Right lobe of liver (tissue), 6 donors: ENCODE results near the gene CBX3. TPM values are rescaled to one million over a fixed set of nuclear protein-coding genes. Genes with fewer than 3 reads are reported as not detected.

ENCODE experiments used
- ATAC-seq, 4 donors: fragments of 200-7000 bp; cut with Tn5 transposase; one replicate each; pipeline ENCODE4 v1.9.1; 2020; ENCODE audit warnings: mild to moderate bottlenecking in 4 of 4, moderate library complexity in 4 of 4
- DNase-seq, 3 donors: peaks; one replicate each; pipeline ENCODE4 v3.0.0-alpha.2; 2020
- H3K27ac ChIP-seq, 3 donors: fragments of 200-600 bp; one replicate each; pipeline ENCODE4 v1.8.0; 2022
- H3K27me3 ChIP-seq, 2 donors: fragments of 200-600 bp; one replicate each; pipeline ENCODE4 v1.8.0; 2022
- H3K36me3 ChIP-seq, 4 donors: fragments of 200-600 bp; sonication (generic) in 1 of 4; one replicate each; pipeline versions ENCODE4 v1.5.1 to v1.8.0; 2017 to 2022; ENCODE audit warnings: control low read depth in 1 of 4
- H3K4me1 ChIP-seq, 4 donors: fragments of 200-600 bp; sonication (generic) in 1 of 4; one replicate each; pipeline versions ENCODE4 v1.5.1 to v1.8.0; 2017 to 2022; ENCODE audit warnings: control low read depth in 1 of 4
- H3K4me3 ChIP-seq, 3 donors: fragments of 200-600 bp; one replicate each; pipeline ENCODE4 v1.8.0; 2022
- H3K9me3 ChIP-seq, 4 donors: fragments of 200-600 bp; sonication (generic) in 1 of 4; one replicate each; pipeline versions ENCODE4 v1.5.1 to v1.8.0; 2017 to 2022; ENCODE audit warnings: control low read depth in 1 of 4
- CTCF ChIP-seq, 4 donors: fragments of 200-600 bp in 3 of 4; fragments of 450-650 bp in 1 of 4; IDR thresholded peaks; one replicate each; pipeline versions ENCODE4 v1.5.1 to v1.8.0; 2016 to 2022; ENCODE audit warnings: antibody characterized with exemption in 4 of 4, mild to moderate bottlenecking in 2 of 4
- POLR2A ChIP-seq: fragments of 450-650 bp; IDR thresholded peaks from one replicate; pipeline ENCODE4 v1.6.1; 2017; ENCODE audit warnings: antibody characterized with exemption, mild to moderate bottlenecking
- WGBS: methylation state at CpG from one replicate; pipeline ENCODE4 v1.1.6; 2018; ENCODE audit warnings: low coverage, low lambda C conversion rate; ENCODE audit not compliant: insufficient coverage; ENCODE audit errors: missing lambda C conversion rate; 5-methylcytosine and 5-hydroxymethylcytosine counted together
- intact Hi-C, 2 donors: fragments of 100-400 bp; cut with DNase I; formaldehyde crosslinking; loops; one replicate each; pipeline versions ENCODE4 v1.11.2 to v1.14.1; 2022
- total RNA-seq, 6 experiments: library from RNA; depleted of rRNA in 2 of 6; stranded (reverse); fragments of >200 nt in 2 of 6; fragmentation: NEBNext Ultra II Directional in 3 of 6; extraction: Animal tissue kit (Norgen Biotek cat#: 25700) in 3 of 6; gene quantifications; one replicate each; pipeline versions ENCODE4 v1.1.0 to v1.2.4, GENCODE V29; 2016 to 2023
- donor health status: DM: no; HTN: yes; CAD: no.
- donor health status: DM: no; HTN: no; CAD: no.
- donor health status: DM: no; HTN: no; CAD: no.
- donor health status: DM: no; HTN: yes; CAD: no.
- donor health status: DM: no; HTN: yes; CAD: no.

Gene CBX3
- total RNA-seq, 6 experiments from 2014 or later: 26.4 to 42.1 (median 40.5) TPM

GRCh38 chr7:26233902-26234511 lies 32.5 kb downstream of the CBX3 start:
- 52% methylated on average over 5 of the region's 5 CpGs for WGBS
- Histone ChIP-seq H3K27ac (no peak overlapping the region), H3K9me3 (no peaks in the 10 kb centered on the region), H3K4me3 (no peak overlapping the region), H3K36me3 (no peaks in the 10 kb centered on the region), H3K4me1 (no peaks in the 10 kb centered on the region), H3K27me3 (no peaks in the 10 kb centered on the region)
- no peak for DNase-seq
- intact Hi-C loops: no loop called here
- ATAC-seq: no peak
- TF ChIP-seq POLR2A (no peak), CTCF (IDR thresholded peaks at IDR 0.05) (no peak)

GRCh38 chr7:26237035-26237807 lies 35.7 kb downstream of the CBX3 start:
- 74% methylated on average over 4 of the region's 6 CpGs for WGBS
- DNase-seq (no peak), ATAC-seq (no peak)
- intact Hi-C loops: no loop called here
- no peak for TF ChIP-seq CTCF (IDR thresholded peaks at IDR 0.05)
- no peak for TF ChIP-seq POLR2A
- Histone ChIP-seq H3K27ac (no peak overlapping the region), H3K9me3 (no peaks in the 10 kb centered on the region), H3K4me3 (no peak overlapping the region), H3K36me3 (no peaks in the 10 kb centered on the region), H3K27me3 (no peaks in the 10 kb centered on the region), H3K4me1 (no peaks in the 10 kb centered on the region)

- intact Hi-C loops: no loop called here
- Histone ChIP-seq H3K4me1 (no peaks in the 10 kb centered on the region), H3K27me3 (no peaks in the 10 kb centered on the region), H3K4me3 (no peak overlapping the region), H3K27ac (no peak overlapping the region), H3K36me3 (no peaks in the 10 kb centered on the region), H3K9me3 (no peaks in the 10 kb centered on the region)
- ATAC-seq: no peak
- DNase-seq: no peak
- WGBS: 41% methylated on average over 3 of the region's 3 CpGs
- no peak for TF ChIP-seq POLR2A
- no peak for TF ChIP-seq CTCF (IDR thresholded peaks at IDR 0.05)
Measured at GRCh38 chr7:26238032-26238431, 36.5 kb downstream of the CBX3 start.

- intact Hi-C loops: no loop called here
- no peak for ATAC-seq
- WGBS: 75% methylated on average over 8 of the region's 13 CpGs
- DNase-seq: no peak
- Histone ChIP-seq H3K27me3 (no peaks in the 10 kb centered on the region), H3K36me3 (no peaks in the 10 kb centered on the region), H3K4me1 (no peaks in the 10 kb centered on the region), H3K9me3 (no peaks in the 10 kb centered on the region), H3K4me3 (no peak overlapping the region), H3K27ac (no peak overlapping the region)
- TF ChIP-seq POLR2A: no peak
- TF ChIP-seq CTCF (IDR thresholded peaks at IDR 0.05): no peak
Measured at GRCh38 chr7:26245150-26245549, 43.6 kb downstream of the CBX3 start.
